Nephron (organoid): ENCODE data around the gene UNC79.
A peak's percentile ranks its signal among the peaks of the same experiment; 100 is the strongest.

Source experiments
- H3K27ac Mint-ChIP-seq, 3 experiments: 2 replicates each; pipeline ENCODE4 v1.8.0; 2020; ENCODE audit warnings: mixed read lengths in 3 of 3, mild to moderate bottlenecking in 2 of 3, moderate library complexity in 1 of 3
- H3K27me3 Mint-ChIP-seq: 2 replicates; pipeline ENCODE4 v1.8.0; 2021; ENCODE audit warnings: low read depth, mild to moderate bottlenecking, moderate library complexity, mixed read lengths
- H3K36me3 Mint-ChIP-seq: 2 replicates; pipeline ENCODE4 v1.8.0; 2020; ENCODE audit warnings: low read depth, mixed read lengths
- H3K4me1 Mint-ChIP-seq: 2 replicates; pipeline ENCODE4 v1.8.0; 2020; ENCODE audit warnings: mixed read lengths
- H3K4me3 Mint-ChIP-seq, 3 experiments: 2 replicates each; pipeline ENCODE4 v1.8.0; 2020; ENCODE audit warnings: mild to moderate bottlenecking in 3 of 3, mixed read lengths in 3 of 3, moderate library complexity in 2 of 3
- H3K9me3 Mint-ChIP-seq: 2 replicates; pipeline ENCODE4 v1.8.0; 2020; ENCODE audit warnings: mixed read lengths
- CTCF ChIP-seq, 3 experiments: fragments of 200-600 bp; sonication (generic); IDR thresholded peaks; one replicate each; pipeline ENCODE4 v1.5.0; 2021; ENCODE audit warnings: antibody characterized with exemption in 3 of 3; ENCODE audit not compliant: unreplicated experiment in 3 of 3

Gene UNC79

GRCh38 chr14:93638790-93639189, 208.1 kb downstream of the UNC79 start:
- H3K27me3 Mint-ChIP-seq: peaks cover 16% of the 10 kb centered on the region

GRCh38 chr14:93643127-93643526, 212.4 kb downstream of the UNC79 start:
- Mint-ChIP-seq H3K27me3 (peaks cover 10% of the 10 kb centered on the region), H3K4me1 (no peaks in the 10 kb centered on the region), H3K27ac (no peak overlapping the region), H3K9me3 (peaks cover 9% of the 10 kb centered on the region), H3K4me3 (no peak overlapping the region), H3K36me3 (peaks cover 5% of the 10 kb centered on the region)
- TF ChIP-seq CTCF (IDR thresholded peaks at IDR 0.05; ENCODE audit: unreplicated experiment in 3 of 3): no peak

More at GRCh38 chr14:93638790-93639189, 208.1 kb downstream of the UNC79 start:
- Mint-ChIP-seq H3K4me3 (no peak overlapping the region), H3K36me3 (peaks cover 5% of the 10 kb centered on the region), H3K4me1 (no peaks in the 10 kb centered on the region), H3K9me3 (peaks cover 6% of the 10 kb centered on the region), H3K27ac (no peak overlapping the region)
- TF ChIP-seq CTCF (IDR thresholded peaks at IDR 0.05; ENCODE audit: unreplicated experiment in 3 of 3): no peak

GRCh38 chr14:93643676-93644075, 212.9 kb downstream of the UNC79 start:
- no peaks in the 10 kb centered on the region for H3K4me1 Mint-ChIP-seq
- H3K27ac Mint-ChIP-seq: no peak overlapping the region
- H3K27me3 Mint-ChIP-seq: peaks cover 10% of the 10 kb centered on the region
- H3K4me3 Mint-ChIP-seq: no peak overlapping the region
- H3K36me3 Mint-ChIP-seq: peaks cover 5% of the 10 kb centered on the region
- H3K9me3 Mint-ChIP-seq: peaks cover 9% of the 10 kb centered on the region
- TF ChIP-seq CTCF (IDR thresholded peaks at IDR 0.05; ENCODE audit: unreplicated experiment in 3 of 3): no peak

- Mint-ChIP-seq H3K36me3 (peaks cover 5% of the 10 kb centered on the region), H3K27ac (no peak overlapping the region), H3K4me3 (no peak overlapping the region), H3K27me3 (peaks cover 5% of the 10 kb centered on the region), H3K9me3 (peaks cover 9% of the 10 kb centered on the region), H3K4me1 (no peaks in the 10 kb centered on the region)
- no peak for TF ChIP-seq CTCF (IDR thresholded peaks at IDR 0.05; ENCODE audit: unreplicated experiment in 3 of 3)
Observed at GRCh38 chr14:93645200-93645599, 214.5 kb downstream of the UNC79 start.

GRCh38 chr14:93648440-93649168, 217.9 kb downstream of the UNC79 start:
- Mint-ChIP-seq H3K4me1 (no peaks in the 10 kb centered on the region), H3K4me3 (no peak overlapping the region), H3K27me3 (no peaks in the 10 kb centered on the region), H3K36me3 (no peaks in the 10 kb centered on the region), H3K9me3 (peaks cover 9% of the 10 kb centered on the region), H3K27ac (no peak overlapping the region)
- peak in 1 of 3 experiments; percentile 24 for TF ChIP-seq CTCF (IDR thresholded peaks at IDR 0.05; ENCODE audit: unreplicated experiment in 3 of 3)

- TF ChIP-seq CTCF (IDR thresholded peaks at IDR 0.05; ENCODE audit: unreplicated experiment in 3 of 3): no peak
- Mint-ChIP-seq H3K27ac (no peak overlapping the region), H3K4me3 (no peak overlapping the region), H3K36me3 (no peaks in the 10 kb centered on the region), H3K27me3 (peaks cover 3% of the 10 kb centered on the region), H3K4me1 (no peaks in the 10 kb centered on the region), H3K9me3 (peaks cover 6% of the 10 kb centered on the region)
Observed at GRCh38 chr14:93654599-93654998, 223.9 kb downstream of the UNC79 start.
